SK-N-MC (cell line): ENCODE data around the gene KRT40.

Experiments used
- EZH2 ChIP-seq: fragments of 200-600 bp; sonication (generic); IDR thresholded peaks from one replicate; pipeline ENCODE4 v1.6.1; 2017; ENCODE audit warnings: antibody characterized with exemption
- FOXP2 ChIP-seq: optimal IDR thresholded peaks from 2 replicates; pipeline ENCODE3; 2011; ENCODE audit warnings: mild to moderate bottlenecking, moderate library complexity; ENCODE audit not compliant: insufficient read depth; ENCODE audit errors: extremely low read length, control extremely low read depth
- POLR2AphosphoS5 ChIP-seq: IDR thresholded peaks from 2 replicates; pipeline ENCODE4 v1.6.1; 2012; ENCODE audit warnings: mild to moderate bottlenecking, low read depth, low read length, borderline replicate concordance

DNA sequence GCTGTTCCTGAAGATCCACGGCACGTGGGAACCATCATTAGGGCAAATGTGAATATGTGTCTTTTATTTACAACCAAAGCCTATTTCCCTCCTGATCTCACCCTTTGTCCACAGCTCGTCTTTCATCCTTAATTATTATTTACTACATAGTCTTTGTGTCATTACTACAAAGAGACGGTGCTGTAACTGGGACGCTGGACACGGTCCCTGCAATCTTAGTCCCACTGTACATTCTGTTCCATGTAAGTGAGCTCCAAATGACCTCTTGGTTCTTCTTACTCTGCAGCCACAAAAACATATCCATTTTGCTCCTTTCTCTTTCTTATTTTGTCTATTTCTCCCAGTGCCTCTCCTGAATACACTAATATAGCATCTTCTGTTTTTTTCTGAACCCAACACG lies 34.0 kb downstream of the KRT40 start:
- no peak for TF ChIP-seq EZH2
- no peak for TF ChIP-seq POLR2AphosphoS5
- TF ChIP-seq FOXP2, result no peak
